ENCODE data around the gene UBQLN1.

The UBQLN1 gene

GRCh38 chr9:83688921-83689320 lies 18.8 kb downstream of the UBQLN1 start:
- DNase-seq, result no peak

- DNase-seq, result no peak
Observed at GRCh38 chr9:83681490-83681889, 26.3 kb downstream of the UBQLN1 start.

GRCh38 chr9:83680233-83680632 lies 27.5 kb downstream of the UBQLN1 start:
- no peak for DNase-seq

- no peak for DNase-seq
Observed at GRCh38 chr9:83677596-83677995, 30.2 kb downstream of the UBQLN1 start.

- DNase-seq, result no peak
Observed at GRCh38 chr9:83675466-83675865, 32.3 kb downstream of the UBQLN1 start.

- no peak for DNase-seq
Observed at GRCh38 chr9:83671451-83671850, 36.3 kb downstream of the UBQLN1 start.

- DNase-seq, result no peak
Observed at GRCh38 chr9:83670381-83670780, 37.4 kb downstream of the UBQLN1 start.

- DNase-seq, result no peak
Observed at GRCh38 chr9:83669067-83669466, 38.7 kb downstream of the UBQLN1 start.

GRCh38 chr9:83665580-83666200 lies 42.1 kb downstream of the UBQLN1 start:
- DNase-seq, result no peak

GRCh38 chr9:83662933-83663332 lies 44.8 kb downstream of the UBQLN1 start:
- no peak for DNase-seq

- DNase-seq, result no peak
Observed at GRCh38 chr9:83656952-83657351, 50.8 kb downstream of the UBQLN1 start.

- no peak for DNase-seq
Observed at GRCh38 chr9:83656032-83656680, 51.6 kb downstream of the UBQLN1 start.

GRCh38 chr9:83655433-83655832 lies 52.3 kb downstream of the UBQLN1 start:
- no peak for DNase-seq

- DNase-seq, result no peak
Observed at GRCh38 chr9:83652433-83652832, 55.3 kb downstream of the UBQLN1 start.

GRCh38 chr9:83651558-83651957 lies 56.2 kb downstream of the UBQLN1 start:
- peak in 1 of 2 experiments; percentile 6 for DNase-seq

- no peak for DNase-seq
Observed at GRCh38 chr9:83649515-83649914, 58.2 kb downstream of the UBQLN1 start.

- DNase-seq, result peak; percentile 38 to 49
Observed at GRCh38 chr9:83649080-83649479, 58.7 kb downstream of the UBQLN1 start.

GRCh38 chr9:83646500-83647239 lies 61.1 kb downstream of the UBQLN1 start:
- no peak for DNase-seq

GRCh38 chr9:83642793-83643192 lies 65.0 kb downstream of the UBQLN1 start:
- no peak for DNase-seq

- no peak for DNase-seq
Observed at GRCh38 chr9:83639266-83639665, 68.5 kb downstream of the UBQLN1 start.

- DNase-seq, result no peak
Observed at GRCh38 chr9:83637389-83637788, 70.4 kb downstream of the UBQLN1 start.

- no peak for DNase-seq
Observed at GRCh38 chr9:83636813-83637212, 70.9 kb downstream of the UBQLN1 start.

- no peak for DNase-seq
Observed at GRCh38 chr9:83633676-83634075, 74.1 kb downstream of the UBQLN1 start.

GRCh38 chr9:83633255-83633654 lies 74.5 kb downstream of the UBQLN1 start:
- no peak for DNase-seq

All from AML-193 (cell line).